HUES6 (cell line): ENCODE data around the gene KCNT2.

Experiments
- H3K27ac ChIP-seq: 2 replicates; pipeline ENCODE4 v1.7.0; 2013; ENCODE audit warnings: low read depth, mild to moderate bottlenecking, low read length, inconsistent platforms
- H3K27me3 ChIP-seq: 2 replicates; pipeline ENCODE4 v1.6.1; 2013; ENCODE audit warnings: low read length; ENCODE audit not compliant: control insufficient read depth, insufficient read depth
- H3K36me3 ChIP-seq: 2 replicates; pipeline ENCODE4 v1.6.1; 2013; ENCODE audit warnings: low read length; ENCODE audit not compliant: control insufficient read depth, insufficient read depth
- H3K4me1 ChIP-seq: 2 replicates; pipeline ENCODE4 v1.6.1; 2013; ENCODE audit warnings: low read length; ENCODE audit not compliant: control insufficient read depth, insufficient read depth
- H3K4me3 ChIP-seq: 2 replicates; pipeline ENCODE4 v1.5.1; 2013; ENCODE audit warnings: low read depth, low read length
- H3K9ac ChIP-seq: one replicate; pipeline ENCODE4 v1.6.1; 2013; ENCODE audit warnings: mild to moderate bottlenecking, low read length
- H3K9me3 ChIP-seq: 2 replicates; pipeline ENCODE4 v1.6.1; 2013; ENCODE audit warnings: low read depth, low read length; ENCODE audit not compliant: control insufficient read depth, insufficient read depth

The KCNT2 gene

GRCh38 chr1:196637606-196638005 lies 29.4 kb upstream of the KCNT2 start:
- H3K27me3 ChIP-seq, result no peaks in the 10 kb centered on the region
- no peaks in the 10 kb centered on the region for H3K9me3 ChIP-seq
- no peaks in the 10 kb centered on the region for H3K4me1 ChIP-seq
- H3K9ac ChIP-seq, result no peak overlapping the region
- no peaks in the 10 kb centered on the region for H3K36me3 ChIP-seq
- H3K4me3 ChIP-seq, result no peak overlapping the region
- H3K27ac ChIP-seq, result no peak overlapping the region

- H3K27me3 ChIP-seq, result no peaks in the 10 kb centered on the region
- H3K9me3 ChIP-seq, result peaks cover 3% of the 10 kb centered on the region; the same call in 1 of the 2 replicates
- no peaks in the 10 kb centered on the region for H3K4me1 ChIP-seq
- H3K9ac ChIP-seq, result no peak overlapping the region
- no peak overlapping the region for H3K4me3 ChIP-seq
- no peak overlapping the region for H3K27ac ChIP-seq
- H3K36me3 ChIP-seq, result no peaks in the 10 kb centered on the region
Measured at GRCh38 chr1:196628838-196629237, 20.6 kb upstream of the KCNT2 start.

- Histone ChIP-seq H3K4me1 (no peaks in the 10 kb centered on the region), H3K9ac (no peak overlapping the region), H3K9me3 (no peaks in the 10 kb centered on the region), H3K27ac (no peak overlapping the region), H3K36me3 (no peaks in the 10 kb centered on the region), H3K4me3 (no peak overlapping the region), H3K27me3 (no peaks in the 10 kb centered on the region)
Measured at GRCh38 chr1:196623079-196623478, 14.8 kb upstream of the KCNT2 start.

- no peak overlapping the region for H3K9ac ChIP-seq
- H3K27ac ChIP-seq, result no peak overlapping the region
- no peaks in the 10 kb centered on the region for H3K4me1 ChIP-seq
- H3K27me3 ChIP-seq, result no peaks in the 10 kb centered on the region
- no peak overlapping the region for H3K4me3 ChIP-seq
- H3K36me3 ChIP-seq, result no peaks in the 10 kb centered on the region
- H3K9me3 ChIP-seq, result no peaks in the 10 kb centered on the region
Measured at GRCh38 chr1:196619721-196620120, 11.5 kb upstream of the KCNT2 start.

GRCh38 chr1:196611873-196612272 lies 3.6 kb upstream of the KCNT2 start:
- H3K4me3 ChIP-seq, result no peak overlapping the region
- no peaks in the 10 kb centered on the region for H3K9me3 ChIP-seq
- no peak overlapping the region for H3K9ac ChIP-seq
- H3K4me1 ChIP-seq, result peaks cover 23% of the 10 kb centered on the region
- no peaks in the 10 kb centered on the region for H3K36me3 ChIP-seq
- H3K27ac ChIP-seq, result no peak overlapping the region
- no peaks in the 10 kb centered on the region for H3K27me3 ChIP-seq

GRCh38 chr1:196609370-196609737 lies 1.1 kb upstream of the KCNT2 start:
- peaks cover 32% of the 10 kb centered on the region for H3K4me1 ChIP-seq
- no peaks in the 10 kb centered on the region for H3K9me3 ChIP-seq
- peak overlapping the region; percentile 99 for H3K4me3 ChIP-seq
- no peaks in the 10 kb centered on the region for H3K36me3 ChIP-seq
- H3K27me3 ChIP-seq, result no peaks in the 10 kb centered on the region
- H3K27ac ChIP-seq, result peak overlapping the region; percentile 43
- H3K9ac ChIP-seq, result peak overlapping the region; percentile 91

- Histone ChIP-seq H3K9ac (peak overlapping the region; percentile 91), H3K4me1 (peaks cover 32% of the 10 kb centered on the region), H3K27me3 (no peaks in the 10 kb centered on the region), H3K36me3 (no peaks in the 10 kb centered on the region), H3K4me3 (peak overlapping the region; percentile 99), H3K27ac (peak overlapping the region; percentile 43; the same call in 1 of the 2 replicates), H3K9me3 (no peaks in the 10 kb centered on the region)
Measured at GRCh38 chr1:196607981-196608380, 259 bp downstream of the KCNT2 start.

GRCh38 chr1:196603651-196604050 lies 4.6 kb downstream of the KCNT2 start:
- no peak overlapping the region for H3K27ac ChIP-seq
- H3K36me3 ChIP-seq, result no peaks in the 10 kb centered on the region
- no peak overlapping the region for H3K4me3 ChIP-seq
- no peak overlapping the region for H3K9ac ChIP-seq
- H3K27me3 ChIP-seq, result no peaks in the 10 kb centered on the region
- 0 out of 2 replicates have a peak, but pooled peaks cover 10% of the 10 kb centered on the region for H3K4me1 ChIP-seq
- H3K9me3 ChIP-seq, result no peaks in the 10 kb centered on the region

GRCh38 chr1:196598942-196599748 lies 9.1 kb downstream of the KCNT2 start:
- Histone ChIP-seq H3K27me3 (no peaks in the 10 kb centered on the region), H3K9me3 (no peaks in the 10 kb centered on the region), H3K9ac (no peak overlapping the region), H3K36me3 (peaks cover 5% of the 10 kb centered on the region; the same call in 1 of the 2 replicates), H3K4me1 (no peaks in the 10 kb centered on the region), H3K27ac (no peak overlapping the region), H3K4me3 (no peak overlapping the region)

GRCh38 chr1:196594700-196595099 lies 13.5 kb downstream of the KCNT2 start:
- Histone ChIP-seq H3K36me3 (peaks cover 5% of the 10 kb centered on the region; the same call in 1 of the 2 replicates), H3K4me3 (no peak overlapping the region), H3K9me3 (no peaks in the 10 kb centered on the region), H3K27ac (no peak overlapping the region), H3K9ac (no peak overlapping the region), H3K4me1 (0 out of 2 replicates have a peak, but pooled peaks cover 3% of the 10 kb centered on the region), H3K27me3 (no peaks in the 10 kb centered on the region)

GRCh38 chr1:196593955-196594354 lies 14.3 kb downstream of the KCNT2 start:
- Histone ChIP-seq H3K4me1 (0 out of 2 replicates have a peak, but pooled peaks cover 3% of the 10 kb centered on the region), H3K36me3 (peaks cover 5% of the 10 kb centered on the region; the same call in 1 of the 2 replicates), H3K27ac (no peak overlapping the region), H3K27me3 (no peaks in the 10 kb centered on the region), H3K9ac (no peak overlapping the region), H3K4me3 (no peak overlapping the region), H3K9me3 (no peaks in the 10 kb centered on the region)
